HG02623 (cell line): Measurements from ENCODE around the gene PRRT1.
"Not testable (repeated sequence)": the region's sequence is repeated elsewhere in the genome, so short reads cannot be mapped to it uniquely, and the experiment has no call there.

ENCODE experiments used
- ATAC-seq: cut with Tn5 transposase; IDR thresholded peaks from one replicate; pipeline ENCODE4 v1.9.1; 2021; ENCODE audit warnings: moderate library complexity; ENCODE audit not compliant: unreplicated experiment

PRRT1 gene

DNA sequence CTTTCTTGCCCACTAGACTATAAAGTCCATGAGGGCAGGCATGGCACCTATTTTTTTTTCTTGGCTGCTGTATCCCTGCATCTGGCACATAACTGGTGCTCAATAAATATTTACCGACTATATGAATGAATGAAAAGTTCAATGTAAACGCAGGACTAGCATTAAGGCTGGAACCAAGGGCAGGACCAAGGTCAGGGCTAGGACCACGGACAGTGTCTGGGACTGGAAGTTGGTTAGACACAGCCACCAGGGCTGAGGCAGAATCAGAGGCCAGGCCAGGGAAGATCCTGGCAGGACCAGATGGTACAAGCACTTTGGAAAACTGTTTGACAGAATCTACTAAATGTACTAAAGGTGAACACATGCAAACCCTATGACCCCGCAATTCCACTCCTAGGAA is 46.3 kb downstream of the PRRT1 start:
- ATAC-seq, result no peak

DNA sequence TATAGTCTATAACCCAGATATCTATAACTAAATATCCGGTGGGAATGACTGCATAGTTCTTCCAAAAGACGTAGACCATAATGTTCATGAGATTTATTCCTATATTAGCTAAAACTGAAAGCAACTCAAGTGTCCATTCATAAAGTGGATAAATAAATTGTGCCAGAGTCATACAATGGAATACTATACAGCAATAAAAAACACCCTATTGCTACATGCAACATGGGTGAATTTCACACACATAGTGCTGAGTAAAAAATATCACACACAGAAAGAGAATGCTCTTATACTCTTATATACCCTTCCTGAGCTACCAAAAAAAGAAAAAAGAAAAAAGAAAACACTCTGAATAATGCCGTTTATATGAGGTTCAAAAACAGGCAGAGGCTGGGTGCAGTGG is 49.5 kb downstream of the PRRT1 start:
- ATAC-seq, result no peak

DNA sequence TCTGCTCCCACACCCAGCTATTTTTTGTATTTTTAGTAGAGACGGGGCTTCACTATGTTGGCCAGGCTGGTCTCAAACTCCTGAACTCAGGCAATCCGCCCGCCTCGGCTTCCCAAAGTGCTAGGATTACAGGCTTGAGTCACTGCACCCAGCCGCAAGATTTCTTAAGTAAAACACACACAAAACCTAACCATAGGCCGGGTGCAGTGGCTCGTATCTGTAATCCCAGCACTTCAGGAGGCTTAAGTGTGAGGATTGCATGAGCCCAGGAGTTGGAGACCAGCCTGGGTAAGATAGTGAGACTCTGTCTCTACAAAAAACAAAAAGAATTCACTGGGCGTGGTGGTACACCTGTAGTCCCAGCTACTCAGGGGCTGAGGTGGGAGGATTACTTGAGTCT is 51.5 kb downstream of the PRRT1 start:
- ATAC-seq, result not testable (repeated sequence)
